ENCODE measurements around the gene EIF2AK3. TPM values are rescaled to one million over a fixed set of nuclear protein-coding genes. Genes with fewer than 3 reads are reported as not detected.

Gene EIF2AK3
- total RNA-seq, 4 donors from 2014 or later = 7.9 to 11.9 (median 10.0) TPM

GRCh38 chr2:88582030-88582429 is 45.2 kb downstream of the EIF2AK3 start:
- Histone ChIP-seq H3K9me3 (no peaks in the 10 kb centered on the region), H3K27ac (replicated peaks in 1 of 4) (no peak overlapping the region), H3K36me3 (peaks cover 36 to 96% (median 79%) of the 10 kb centered on the region in 4 donors), H3K4me3 (no peak overlapping the region), H3K27me3 (no peaks in the 10 kb centered on the region), H3K4me1 (no peaks in the 10 kb centered on the region)
- no peak for DNase-seq (ENCODE audit: extremely low spot score)
- intact Hi-C loops (cut with DNase I) = no loop called here
- TF ChIP-seq EP300 (IDR thresholded peaks at IDR 0.05) (no peak), POLR2AphosphoS5 (IDR thresholded peaks at IDR 0.05) (no peak), POLR2A (IDR thresholded peaks at IDR 0.05; ENCODE audit: low read depth) (no peak)
- TF ChIP-seq, protein P1, sequence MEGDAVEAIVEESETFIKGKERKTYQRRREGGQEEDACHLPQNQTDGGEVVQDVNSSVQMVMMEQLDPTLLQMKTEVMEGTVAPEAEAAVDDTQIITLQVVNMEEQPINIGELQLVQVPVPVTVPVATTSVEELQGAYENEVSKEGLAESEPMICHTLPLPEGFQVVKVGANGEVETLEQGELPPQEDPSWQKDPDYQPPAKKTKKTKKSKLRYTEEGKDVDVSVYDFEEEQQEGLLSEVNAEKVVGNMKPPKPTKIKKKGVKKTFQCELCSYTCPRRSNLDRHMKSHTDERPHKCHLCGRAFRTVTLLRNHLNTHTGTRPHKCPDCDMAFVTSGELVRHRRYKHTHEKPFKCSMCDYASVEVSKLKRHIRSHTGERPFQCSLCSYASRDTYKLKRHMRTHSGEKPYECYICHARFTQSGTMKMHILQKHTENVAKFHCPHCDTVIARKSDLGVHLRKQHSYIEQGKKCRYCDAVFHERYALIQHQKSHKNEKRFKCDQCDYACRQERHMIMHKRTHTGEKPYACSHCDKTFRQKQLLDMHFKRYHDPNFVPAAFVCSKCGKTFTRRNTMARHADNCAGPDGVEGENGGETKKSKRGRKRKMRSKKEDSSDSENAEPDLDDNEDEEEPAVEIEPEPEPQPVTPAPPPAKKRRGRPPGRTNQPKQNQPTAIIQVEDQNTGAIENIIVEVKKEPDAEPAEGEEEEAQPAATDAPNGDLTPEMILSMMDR (IDR thresholded peaks at IDR 0.05) = no peak
- 88% methylated on average over 1 of the region's 1 CpG for WGBS

DNA sequence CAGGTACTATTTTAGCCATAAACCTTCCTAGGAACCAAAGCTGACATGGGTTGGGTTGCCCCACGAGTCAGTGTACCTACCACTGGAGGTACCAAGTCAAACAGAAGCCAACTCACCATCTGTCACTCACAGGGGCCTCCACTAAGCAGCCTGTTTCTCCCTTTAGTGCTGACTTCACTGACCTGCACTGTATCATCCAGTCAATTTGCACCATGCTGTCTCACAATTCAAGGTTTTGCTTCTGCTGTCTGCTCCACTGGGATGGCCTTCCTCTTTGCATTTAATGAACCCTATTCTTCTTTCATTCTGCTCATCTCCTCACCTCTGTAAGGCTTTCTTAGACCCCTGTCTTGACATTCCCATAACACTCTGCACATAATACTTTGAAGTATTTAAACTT is 47.2 kb downstream of the EIF2AK3 start:
- 96% methylated on average over 1 of the region's 1 CpG for WGBS
- H3K36me3 ChIP-seq = peaks cover 30 to 99% (median 83%) of the 10 kb centered on the region in 4 donors
- no peaks in the 10 kb centered on the region for H3K27me3 ChIP-seq
- no peak overlapping the region for H3K27ac ChIP-seq (replicated peaks in 1 of 4)
- H3K4me1 ChIP-seq = no peaks in the 10 kb centered on the region
- H3K4me3 ChIP-seq = no peak overlapping the region
- TF ChIP-seq, protein P1 (IDR thresholded peaks at IDR 0.05) = no peak
- TF ChIP-seq POLR2A (IDR thresholded peaks at IDR 0.05; ENCODE audit: low read depth) (no peak), EP300 (IDR thresholded peaks at IDR 0.05) (no peak), POLR2AphosphoS5 (IDR thresholded peaks at IDR 0.05) (no peak)
- DNase-seq (ENCODE audit: extremely low spot score) = no peak
- intact Hi-C loops (cut with DNase I) = no loop called here
- H3K9me3 ChIP-seq = no peaks in the 10 kb centered on the region

DNA sequence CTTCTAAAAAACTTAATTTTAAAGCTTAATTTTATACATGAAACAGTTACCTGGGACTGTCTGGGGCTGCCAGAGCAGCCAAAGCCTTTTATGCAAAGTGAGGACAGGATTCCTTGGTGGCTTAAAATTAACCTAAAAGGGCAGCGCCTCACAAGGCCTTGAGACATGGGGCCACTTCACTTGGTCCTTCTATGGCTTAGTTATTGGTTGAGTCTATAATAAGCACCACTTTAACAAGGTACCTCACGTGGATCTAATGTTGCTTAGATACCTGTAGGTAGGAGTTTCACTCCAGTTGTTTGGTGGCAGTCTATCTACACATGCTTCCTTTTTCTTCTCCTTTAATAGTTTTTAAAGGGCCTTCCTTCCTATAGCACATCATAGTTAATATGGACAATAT is 51.6 kb downstream of the EIF2AK3 start:
- intact Hi-C loops (cut with DNase I) = no loop called here
- Histone ChIP-seq H3K9me3 (no peaks in the 10 kb centered on the region), H3K36me3 (peaks cover 17 to 92% (median 64%) of the 10 kb centered on the region in 4 donors), H3K27ac (replicated peaks in 1 of 4) (no peak overlapping the region), H3K4me3 (no peak overlapping the region), H3K27me3 (no peaks in the 10 kb centered on the region), H3K4me1 (peaks cover 0 to 3% (median 0%) of the 10 kb centered on the region in 4 donors)
- DNase-seq (ENCODE audit: extremely low spot score) = no peak
- TF ChIP-seq EP300 (IDR thresholded peaks at IDR 0.05) (no peak), POLR2A (IDR thresholded peaks at IDR 0.05; ENCODE audit: low read depth) (no peak), POLR2AphosphoS5 (IDR thresholded peaks at IDR 0.05) (no peak)
- TF ChIP-seq, protein P1 (IDR thresholded peaks at IDR 0.05) = no peak
- WGBS = 93% methylated on average over 2 of the region's 2 CpGs

DNA sequence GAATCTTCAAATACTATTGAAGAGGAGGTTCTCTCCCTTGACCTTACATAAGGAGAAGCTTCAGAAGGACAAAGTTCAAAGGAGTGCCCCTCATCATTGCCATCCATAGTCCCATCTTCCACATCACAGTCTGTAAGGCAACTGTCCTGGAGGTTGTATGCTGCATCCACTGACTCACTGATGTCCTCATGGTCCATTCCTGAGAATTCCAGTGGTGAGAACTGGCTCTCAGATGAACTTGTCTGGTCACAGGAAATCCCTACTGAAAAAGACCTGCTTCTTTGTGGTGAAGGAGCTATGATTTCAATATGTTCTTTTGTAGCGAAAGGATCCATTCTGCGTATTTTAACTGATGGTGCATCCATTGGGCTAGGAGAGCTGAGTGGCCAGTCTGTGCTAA is 52.2 kb downstream of the EIF2AK3 start:
- DNase-seq (ENCODE audit: extremely low spot score) = no peak
- H3K27me3 ChIP-seq = no peaks in the 10 kb centered on the region
- no peak overlapping the region for H3K27ac ChIP-seq (replicated peaks in 1 of 4)
- peaks cover 0 to 3% (median 0%) of the 10 kb centered on the region in 4 donors for H3K4me1 ChIP-seq
- H3K4me3 ChIP-seq = no peak overlapping the region
- TF ChIP-seq POLR2AphosphoS5 (IDR thresholded peaks at IDR 0.05) (no peak), EP300 (IDR thresholded peaks at IDR 0.05) (no peak), POLR2A (IDR thresholded peaks at IDR 0.05; ENCODE audit: low read depth) (no peak)
- TF ChIP-seq, protein P1 (IDR thresholded peaks at IDR 0.05) = no peak
- H3K9me3 ChIP-seq = no peaks in the 10 kb centered on the region
- intact Hi-C loops (cut with DNase I) = no loop called here
- WGBS = 97% methylated on average over 2 of the region's 2 CpGs
- peaks cover 22 to 92% (median 65%) of the 10 kb centered on the region in 4 donors for H3K36me3 ChIP-seq

- H3K27ac ChIP-seq (replicated peaks in 1 of 4) = no peak overlapping the region
- WGBS = 83% methylated on average over 5 of the region's 5 CpGs
- intact Hi-C loops (cut with DNase I) = no loop called here
- H3K4me1 ChIP-seq = peaks cover 0 to 3% (median 0%) of the 10 kb centered on the region in 4 donors
- H3K27me3 ChIP-seq = no peaks in the 10 kb centered on the region
- peaks cover 22 to 94% (median 64%) of the 10 kb centered on the region in 4 donors for H3K36me3 ChIP-seq
- TF ChIP-seq EP300 (IDR thresholded peaks at IDR 0.05) = no peak
- TF ChIP-seq POLR2AphosphoS5 (IDR thresholded peaks at IDR 0.05) = no peak
- TF ChIP-seq, protein P1 (IDR thresholded peaks at IDR 0.05) = no peak
- TF ChIP-seq POLR2A (IDR thresholded peaks at IDR 0.05; ENCODE audit: low read depth) = no peak
- H3K4me3 ChIP-seq = no peak overlapping the region
- no peaks in the 10 kb centered on the region for H3K9me3 ChIP-seq
- DNase-seq (ENCODE audit: extremely low spot score) = no peak
Observed at GRCh38 chr2:88574445-88574844, 52.8 kb downstream of the EIF2AK3 start.
